Hepatocyte (in vitro differentiated cells): Measurements from ENCODE around the gene STEAP3.

Experiments
- CTCF ChIP-seq: fragments of 200-600 bp; sonication (generic); IDR thresholded peaks from 2 replicates; pipeline ENCODE4 v1.5.1; 2016; ENCODE audit warnings: antibody characterized with exemption, mild to moderate bottlenecking; ENCODE audit not compliant: poor library complexity
- EZH2 ChIP-seq: fragments of 200-600 bp; sonication (generic); IDR thresholded peaks from 2 replicates; pipeline ENCODE4 v1.6.1; 2016; ENCODE audit warnings: antibody characterized with exemption, mild to moderate bottlenecking, borderline replicate concordance
- EZH2phosphoT487 ChIP-seq: fragments of 200-600 bp; sonication (generic); IDR thresholded peaks from one replicate; pipeline ENCODE4 v1.6.1; 2018; ENCODE audit warnings: antibody characterized with exemption, mild to moderate bottlenecking, low read depth, moderate library complexity; ENCODE audit not compliant: unreplicated experiment, severe bottlenecking

GRCh38 chr2:119232666-119232993 lies 9.0 kb downstream of the STEAP3 start:
- TF ChIP-seq CTCF (no peak), EZH2 (no peak), EZH2phosphoT487 (no peak)
